ENCODE results near the gene EIF4G3.
"Not testable (repeated sequence)": the region's sequence is repeated elsewhere in the genome, so short reads cannot be mapped to it uniquely, and the experiment has no call there.

Gene EIF4G3

GRCh38 chr1:21216835-21217811 lies 40.4 kb upstream of the EIF4G3 start:
- in situ Hi-C loops (cut with HindIII; ENCODE audit: low sequenced_read_pairs): no loop called here
- peak; percentile 35 for DNase-seq (ENCODE audit: low read depth, low spot score)
- H3K4me3 ChIP-seq (ENCODE audit: low read depth, low read length): no peak overlapping the region
- peak; percentile 83 for TF ChIP-seq CTCF (IDR thresholded peaks at IDR 0.05; ENCODE audit: low read depth, low read length)

GRCh38 chr1:21212126-21212525 lies 35.4 kb upstream of the EIF4G3 start:
- no peak overlapping the region for H3K4me3 ChIP-seq (ENCODE audit: low read depth, low read length)
- no peak for DNase-seq (ENCODE audit: low read depth, low spot score)
- in situ Hi-C loops (cut with HindIII; ENCODE audit: low sequenced_read_pairs): no loop called here
- no peak for TF ChIP-seq CTCF (IDR thresholded peaks at IDR 0.05; ENCODE audit: low read depth, low read length)

- in situ Hi-C loops (cut with HindIII; ENCODE audit: low sequenced_read_pairs); H3K4me3 ChIP-seq (ENCODE audit: low read depth, low read length); DNase-seq (ENCODE audit: low read depth, low spot score): not testable (repeated sequence)
These were observed 31.5 kb upstream of the EIF4G3 start for GRCh38 chr1:21208137-21208700.

- in situ Hi-C loops (cut with HindIII; ENCODE audit: low sequenced_read_pairs): no loop called here
- no peak overlapping the region for H3K4me3 ChIP-seq (ENCODE audit: low read depth, low read length)
- no peak for DNase-seq (ENCODE audit: low read depth, low spot score)
- no peak for TF ChIP-seq CTCF (IDR thresholded peaks at IDR 0.05; ENCODE audit: low read depth, low read length)
These were observed 29.4 kb upstream of the EIF4G3 start for GRCh38 chr1:21206117-21206516.

- no peak overlapping the region for H3K4me3 ChIP-seq (ENCODE audit: low read depth, low read length)
- DNase-seq (ENCODE audit: low read depth, low spot score): no peak
- TF ChIP-seq CTCF (IDR thresholded peaks at IDR 0.05; ENCODE audit: low read depth, low read length): no peak
- in situ Hi-C loops (cut with HindIII; ENCODE audit: low sequenced_read_pairs): no loop called here
These were observed 28.7 kb upstream of the EIF4G3 start for GRCh38 chr1:21205416-21205815.

GRCh38 chr1:21201650-21202049 lies 25.0 kb upstream of the EIF4G3 start:
- in situ Hi-C loops (cut with HindIII; ENCODE audit: low sequenced_read_pairs): no loop called here
- TF ChIP-seq CTCF (IDR thresholded peaks at IDR 0.05; ENCODE audit: low read depth, low read length): no peak
- H3K4me3 ChIP-seq (ENCODE audit: low read depth, low read length): no peak overlapping the region
- no peak for DNase-seq (ENCODE audit: low read depth, low spot score)

GRCh38 chr1:21201238-21201637 lies 24.5 kb upstream of the EIF4G3 start:
- DNase-seq (ENCODE audit: low read depth, low spot score); H3K4me3 ChIP-seq (ENCODE audit: low read depth, low read length); in situ Hi-C loops (cut with HindIII; ENCODE audit: low sequenced_read_pairs): not testable (repeated sequence)
